ENCODE measurements around the gene ZNF221. TPM values are rescaled to one million over a fixed set of nuclear protein-coding genes. Genes with fewer than 3 reads are reported as not detected.

The ZNF221 gene
- total RNA-seq (ENCODE audit: low replicate concordance): 7.6 and 12.2 TPM in 2 replicates
- long read RNA-seq, transcript ZNF221-202 (5 exons, 2,034 nt): major isoform, 8 of 12 reads
- long read RNA-seq, partial matches to known transcripts: 0 of 12 reads
- long read RNA-seq, other reads (novel, unspliced or antisense): 4 of 12 reads

- H3K4me3 Mint-ChIP-seq: peak within 1 kb of the TSS; percentile 100
- H3K36me3 Mint-ChIP-seq: peaks cover 34% of the 10 kb centered on the region
- peaks cover 18% of the 10 kb centered on the region for H3K9me3 Mint-ChIP-seq
- peaks cover 18% of the 10 kb centered on the region for H3K27me3 Mint-ChIP-seq
- H3K4me1 Mint-ChIP-seq (ENCODE audit: unreplicated experiment): peaks cover 12% of the 10 kb centered on the region
- DNase-seq (ENCODE audit: extremely low spot score, unreplicated experiment): peak; percentile 86
- TF ChIP-seq CTCF (conservative IDR thresholded peaks at IDR 0.05): peak; percentile 73
- H3K27ac Mint-ChIP-seq: peak within 1 kb of the TSS; percentile 96
These were observed at the start of gene ZNF221 for GRCh38 chr19:43950834-43951645. Gene ZNF221 (plus strand): TSS chr19:43951228. CDS start chr19:43962727, 11,499 bp downstream.

GRCh38 chr19:43901395-43902390 is 49.3 kb upstream of the ZNF221 start:
- TF ChIP-seq CTCF (conservative IDR thresholded peaks at IDR 0.05): no peak
- Mint-ChIP-seq H3K27me3 (no peaks in the 10 kb centered on the region), H3K9me3 (peaks cover 32% of the 10 kb centered on the region), H3K4me3 (peak overlapping the region; percentile 100), H3K4me1 (ENCODE audit: unreplicated experiment) (peaks cover 16% of the 10 kb centered on the region), H3K27ac (peak overlapping the region; percentile 98), H3K36me3 (peaks cover 40% of the 10 kb centered on the region)
- DNase-seq (ENCODE audit: extremely low spot score, unreplicated experiment): peak; percentile 80

- peaks cover 39% of the 10 kb centered on the region for H3K9me3 Mint-ChIP-seq
- H3K27me3 Mint-ChIP-seq: no peaks in the 10 kb centered on the region
- DNase-seq (ENCODE audit: extremely low spot score, unreplicated experiment): no peak
- H3K4me3 Mint-ChIP-seq: peak overlapping the region; percentile 100
- H3K36me3 Mint-ChIP-seq: peaks cover 46% of the 10 kb centered on the region
- peak overlapping the region; percentile 98 for H3K27ac Mint-ChIP-seq
- peaks cover 16% of the 10 kb centered on the region for H3K4me1 Mint-ChIP-seq (ENCODE audit: unreplicated experiment)
- TF ChIP-seq CTCF (conservative IDR thresholded peaks at IDR 0.05): no peak
These were observed 48.6 kb upstream of the ZNF221 start for GRCh38 chr19:43902399-43902798.

- Mint-ChIP-seq H3K27ac (no peak overlapping the region), H3K4me1 (ENCODE audit: unreplicated experiment) (peaks cover 16% of the 10 kb centered on the region)
These were observed 45.1 kb upstream of the ZNF221 start for GRCh38 chr19:43905897-43906296.

More at GRCh38 chr19:43905897-43906296, 45.1 kb upstream of the ZNF221 start:
- Mint-ChIP-seq H3K4me3 (no peak overlapping the region), H3K9me3 (peaks cover 51% of the 10 kb centered on the region), H3K27me3 (no peaks in the 10 kb centered on the region), H3K36me3 (peaks cover 42% of the 10 kb centered on the region)
- no peak for DNase-seq (ENCODE audit: extremely low spot score, unreplicated experiment)
- no peak for TF ChIP-seq CTCF (conservative IDR thresholded peaks at IDR 0.05)
